Large intestine (tissue), 3 donors: ENCODE results near the gene TP63. TPM values are rescaled to one million over a fixed set of nuclear protein-coding genes. Genes with fewer than 3 reads are reported as not detected.
"Not testable (repeated sequence)": the region's sequence is repeated elsewhere in the genome, so short reads cannot be mapped to it uniquely, and the experiment has no call there.

ENCODE experiments used
- DNase-seq, 2 donors: peaks; one replicate each; pipeline versions ENCODE4 v3.0.0 to v3.0.0-alpha.2; 2013
- H3K27ac ChIP-seq: one replicate; pipeline ENCODE4 v1.5.1; 2013; ENCODE audit warnings: low read length
- H3K27me3 ChIP-seq: 2 replicates; pipeline ENCODE4 v1.6.1; 2013; ENCODE audit warnings: low read length; ENCODE audit not compliant: control insufficient read depth, insufficient read depth
- H3K36me3 ChIP-seq: 2 replicates; pipeline ENCODE4 v1.6.1; 2013; ENCODE audit warnings: low read length; ENCODE audit not compliant: control insufficient read depth, insufficient read depth
- H3K4me1 ChIP-seq: one replicate; pipeline ENCODE4 v1.6.1; 2013; ENCODE audit warnings: low read length; ENCODE audit not compliant: control insufficient read depth, insufficient read depth
- H3K4me3 ChIP-seq: one replicate; pipeline ENCODE4 v1.5.1; 2013; ENCODE audit warnings: low read length
- H3K9me3 ChIP-seq: one replicate; pipeline ENCODE4 v1.6.1; 2013; ENCODE audit warnings: mild to moderate bottlenecking, low read depth, low read length, moderate library complexity; ENCODE audit not compliant: control insufficient read depth
- WGBS: methylation state at CpG from one replicate; pipeline ENCODE4 v1.1.5; 2013; ENCODE audit warnings: low lambda C conversion rate; ENCODE audit not compliant: insufficient coverage; 5-methylcytosine and 5-hydroxymethylcytosine counted together
- polyA plus RNA-seq: library from polyadenylated mRNA; unstranded; fragments of 120-200 nt; gene quantifications from one replicate; pipeline ENCODE4 v1.2.1, GENCODE V29; 2013

The TP63 gene
- polyA plus RNA-seq, 1 donor = 0.07 TPM

GRCh38 chr3:189737619-189738018, 106.4 kb downstream of the TP63 start:
- H3K4me1 ChIP-seq = no peaks in the 10 kb centered on the region
- 100% methylated on average over 2 of the region's 2 CpGs for WGBS
- no peaks in the 10 kb centered on the region for H3K36me3 ChIP-seq
- no peaks in the 10 kb centered on the region for H3K27me3 ChIP-seq
- H3K27ac ChIP-seq = no peak overlapping the region
- H3K9me3 ChIP-seq = no peaks in the 10 kb centered on the region
- H3K4me3 ChIP-seq = no peak overlapping the region
- DNase-seq = no peak

GRCh38 chr3:189739378-189739777, 108.2 kb downstream of the TP63 start:
- H3K27ac ChIP-seq = no peak overlapping the region
- no peak overlapping the region for H3K4me3 ChIP-seq
- DNase-seq = no peak
- H3K9me3 ChIP-seq = peaks cover 3% of the 10 kb centered on the region
- H3K4me1 ChIP-seq = no peaks in the 10 kb centered on the region
- no CpG with 5 or more reads among the region's 1 CpG for WGBS
- no peaks in the 10 kb centered on the region for H3K36me3 ChIP-seq
- H3K27me3 ChIP-seq = no peaks in the 10 kb centered on the region

GRCh38 chr3:189740156-189740555, 109.0 kb downstream of the TP63 start:
- Histone ChIP-seq H3K36me3 (no peaks in the 10 kb centered on the region), H3K4me3 (no peak overlapping the region), H3K27ac (no peak overlapping the region), H3K27me3 (no peaks in the 10 kb centered on the region), H3K4me1 (no peaks in the 10 kb centered on the region), H3K9me3 (peaks cover 8% of the 10 kb centered on the region)
- DNase-seq = no peak
- no CpG with 5 or more reads among the region's 2 CpGs for WGBS

DNA sequence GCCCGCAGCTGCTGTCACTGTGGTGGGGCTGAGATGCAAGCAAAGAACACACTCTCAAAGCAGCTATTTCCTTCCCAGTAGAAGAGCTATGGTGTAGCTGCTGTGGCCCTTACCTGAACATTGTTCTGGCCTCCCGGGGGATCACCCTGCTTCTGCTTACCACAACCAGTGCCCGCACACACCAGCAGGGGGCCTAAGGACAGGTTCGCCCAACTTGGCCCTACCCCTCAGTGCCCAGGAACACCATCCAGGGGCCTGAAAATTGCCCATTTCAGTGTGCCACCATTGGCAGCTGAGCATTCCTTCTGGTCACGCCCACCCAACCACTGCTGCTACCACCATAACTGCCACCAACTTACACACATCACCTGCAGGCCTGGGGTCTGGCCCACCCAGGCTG, 113.0 kb downstream of the TP63 start:
- no peak for DNase-seq
- H3K9me3 ChIP-seq = peaks cover 11% of the 10 kb centered on the region
- no peaks in the 10 kb centered on the region for H3K4me1 ChIP-seq
- WGBS = no CpG with 5 or more reads among the region's 5 CpGs
- H3K4me3 ChIP-seq = no peak overlapping the region
- H3K27me3 ChIP-seq = no peaks in the 10 kb centered on the region
- H3K36me3 ChIP-seq = no peaks in the 10 kb centered on the region
- H3K27ac ChIP-seq = no peak overlapping the region

DNA sequence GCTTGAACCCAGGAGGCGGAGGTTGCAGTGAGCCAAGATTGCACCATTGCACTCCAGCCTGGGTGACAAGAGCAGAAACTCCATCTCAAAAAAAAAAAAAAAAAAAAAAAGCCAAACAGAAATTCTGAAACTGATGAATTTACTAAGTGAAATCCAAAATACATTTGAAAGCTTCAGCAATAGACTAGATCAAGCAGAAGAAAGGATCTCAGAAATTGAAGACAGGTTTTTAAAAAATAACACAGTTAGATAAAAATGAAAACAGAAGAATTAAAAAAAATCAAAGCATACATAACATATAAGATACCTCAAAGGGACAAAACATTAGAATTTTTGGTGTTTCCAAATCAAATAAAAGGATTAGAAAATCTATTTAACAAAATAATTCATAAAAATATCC, 114.4 kb downstream of the TP63 start:
- Histone ChIP-seq H3K27me3 (no peaks in the 10 kb centered on the region), H3K9me3 (peaks cover 11% of the 10 kb centered on the region), H3K4me3 (no peak overlapping the region), H3K27ac (no peak overlapping the region), H3K36me3 (no peaks in the 10 kb centered on the region), H3K4me1 (no peaks in the 10 kb centered on the region)
- DNase-seq = no peak
- no CpG with 5 or more reads among the region's 1 CpG for WGBS

DNA sequence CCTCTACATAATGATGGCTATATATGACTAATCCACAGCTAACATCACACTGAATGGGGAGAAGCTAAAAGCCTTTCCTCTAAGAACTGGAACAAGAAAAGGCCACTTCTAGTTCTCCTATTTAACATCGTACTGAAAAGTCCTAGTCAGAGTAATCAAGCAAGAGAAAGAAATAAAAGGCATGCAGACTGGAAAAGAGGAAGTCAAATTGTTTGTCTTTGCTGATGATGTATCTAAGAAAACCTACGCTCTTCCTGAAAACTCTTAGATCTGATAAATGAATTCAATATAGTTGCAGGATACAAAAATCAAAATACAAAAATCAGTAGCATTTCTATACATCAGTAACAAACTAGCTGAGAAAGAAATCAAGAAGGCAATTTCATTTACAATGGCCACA, 116.9 kb downstream of the TP63 start:
- WGBS = 89% methylated on average over 2 of the region's 2 CpGs
- peaks cover 11% of the 10 kb centered on the region for H3K9me3 ChIP-seq
- no peak overlapping the region for H3K27ac ChIP-seq
- no peak for DNase-seq
- no peaks in the 10 kb centered on the region for H3K36me3 ChIP-seq
- H3K4me1 ChIP-seq = no peaks in the 10 kb centered on the region
- no peaks in the 10 kb centered on the region for H3K27me3 ChIP-seq
- no peak overlapping the region for H3K4me3 ChIP-seq

DNA sequence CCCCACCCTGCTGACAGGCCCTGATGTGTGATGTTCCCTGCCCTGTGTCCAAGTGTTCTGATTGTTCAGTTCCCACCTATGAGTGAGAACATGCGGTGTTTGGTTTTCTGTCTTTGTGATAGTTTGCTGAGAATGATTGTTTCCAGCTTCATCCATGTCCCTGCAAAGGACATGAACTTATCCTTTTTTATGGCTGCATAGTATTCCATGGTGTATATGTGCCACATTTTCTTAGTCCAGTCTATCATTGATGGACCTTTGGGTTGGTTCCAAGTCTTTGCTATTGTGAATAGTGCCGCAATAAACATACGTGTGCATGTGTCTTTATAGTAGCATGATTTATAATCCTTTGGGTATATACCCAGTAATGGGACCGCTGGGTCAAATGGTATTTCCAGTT, 119.8 kb downstream of the TP63 start:
- WGBS = no CpG with 5 or more reads among the region's 4 CpGs
- not testable (repeated sequence) for H3K27me3 ChIP-seq, H3K27ac ChIP-seq, H3K4me3 ChIP-seq, H3K4me1 ChIP-seq, H3K9me3 ChIP-seq, H3K36me3 ChIP-seq, DNase-seq

DNA sequence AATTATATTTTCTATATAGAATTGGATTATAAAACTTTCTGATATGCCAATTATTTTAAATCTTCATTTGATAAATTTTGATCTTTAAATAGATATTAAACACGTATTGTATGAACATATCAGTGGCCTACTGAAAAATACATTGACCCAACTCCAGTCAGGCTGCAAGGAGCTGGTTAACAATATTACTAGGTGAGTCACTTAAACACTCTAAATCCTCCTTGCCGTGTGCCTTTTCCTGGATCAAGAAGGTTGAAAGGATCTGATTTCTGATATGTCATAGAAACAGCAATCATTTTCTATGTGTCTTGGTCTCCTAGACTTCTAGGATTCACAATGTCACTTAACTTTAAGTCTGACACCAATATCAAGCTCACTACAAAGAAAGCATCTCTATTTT, 123.2 kb downstream of the TP63 start:
- no peak for DNase-seq
- WGBS = 83% methylated on average over 1 of the region's 2 CpGs
- no peaks in the 10 kb centered on the region for H3K36me3 ChIP-seq
- H3K9me3 ChIP-seq = no peaks in the 10 kb centered on the region
- H3K4me1 ChIP-seq = no peaks in the 10 kb centered on the region
- no peak overlapping the region for H3K4me3 ChIP-seq
- H3K27ac ChIP-seq = no peak overlapping the region
- H3K27me3 ChIP-seq = no peaks in the 10 kb centered on the region

DNA sequence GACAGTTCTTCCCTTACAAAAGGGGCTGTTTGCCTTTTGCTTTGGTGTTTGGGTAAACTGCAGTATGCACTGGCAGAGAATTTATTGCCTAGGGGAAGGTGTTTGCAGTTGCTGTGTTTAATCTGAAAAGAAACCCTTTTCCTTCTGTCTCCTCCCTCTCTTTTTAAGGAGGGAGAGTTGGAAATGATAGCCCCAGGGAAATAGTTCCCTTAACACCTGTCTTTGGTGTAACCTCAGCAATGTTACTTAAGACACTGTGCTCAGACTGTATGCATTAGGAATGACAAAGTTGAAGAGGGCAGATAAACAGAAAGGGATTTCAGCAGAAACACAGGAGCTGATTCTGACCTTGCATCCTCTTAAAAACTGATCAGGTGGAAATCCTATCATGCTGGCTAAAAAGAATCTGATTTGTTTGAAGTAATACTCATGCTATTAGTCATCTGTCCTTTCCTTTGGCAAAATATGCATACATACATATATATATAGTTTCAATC, 125.4 kb downstream of the TP63 start:
- Histone ChIP-seq H3K27me3 (no peaks in the 10 kb centered on the region), H3K4me1 (no peaks in the 10 kb centered on the region), H3K36me3 (no peaks in the 10 kb centered on the region), H3K4me3 (no peak overlapping the region), H3K27ac (no peak overlapping the region), H3K9me3 (no peaks in the 10 kb centered on the region)
- no peak for DNase-seq

- no peak overlapping the region for H3K27ac ChIP-seq
- H3K4me3 ChIP-seq = no peak overlapping the region
- no peaks in the 10 kb centered on the region for H3K27me3 ChIP-seq
- H3K4me1 ChIP-seq = no peaks in the 10 kb centered on the region
- no CpG with 5 or more reads among the region's 6 CpGs for WGBS
- H3K36me3 ChIP-seq = no peaks in the 10 kb centered on the region
- no peak for DNase-seq
- H3K9me3 ChIP-seq = no peaks in the 10 kb centered on the region
These were observed 127.0 kb downstream of the TP63 start for GRCh38 chr3:189758186-189758585.

DNA sequence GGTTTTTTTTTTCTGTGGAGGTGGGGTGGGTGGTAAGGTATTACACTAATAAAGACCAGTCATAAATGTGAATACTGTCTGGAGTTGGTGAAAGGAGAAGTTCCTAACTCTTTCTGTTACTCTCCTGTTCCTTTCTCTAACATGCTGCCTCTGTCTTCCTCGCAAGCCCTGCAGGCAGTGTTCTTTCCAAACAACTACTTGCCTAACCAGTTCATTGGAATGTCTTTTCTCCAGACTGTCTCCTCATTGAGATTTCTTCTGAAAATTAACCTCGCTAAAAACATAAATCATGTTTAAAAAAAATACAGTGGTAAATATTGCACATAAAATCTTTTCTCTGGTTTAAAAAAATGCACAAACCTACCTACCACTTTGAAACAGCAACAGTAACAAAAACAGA, 135.2 kb downstream of the TP63 start:
- H3K36me3 ChIP-seq = no peaks in the 10 kb centered on the region
- H3K27ac ChIP-seq = no peak overlapping the region
- no peak overlapping the region for H3K4me3 ChIP-seq
- no peak for DNase-seq
- 33% methylated on average over 1 of the region's 2 CpGs for WGBS
- H3K27me3 ChIP-seq = no peaks in the 10 kb centered on the region
- H3K9me3 ChIP-seq = no peaks in the 10 kb centered on the region
- no peaks in the 10 kb centered on the region for H3K4me1 ChIP-seq
